GM18873 (cell line): Measurements from ENCODE around the gene DMWD.
"Not testable (repeated sequence)": the region's sequence is repeated elsewhere in the genome, so short reads cannot be mapped to it uniquely, and the experiment has no call there.

Source experiments
- ATAC-seq: cut with Tn5 transposase; IDR thresholded peaks from one replicate; pipeline ENCODE4 v1.9.1; 2021; ENCODE audit warnings: mild to moderate bottlenecking, moderate library complexity, moderate number of reproducible peaks; ENCODE audit not compliant: unreplicated experiment, low FRiP score

DMWD gene

DNA sequence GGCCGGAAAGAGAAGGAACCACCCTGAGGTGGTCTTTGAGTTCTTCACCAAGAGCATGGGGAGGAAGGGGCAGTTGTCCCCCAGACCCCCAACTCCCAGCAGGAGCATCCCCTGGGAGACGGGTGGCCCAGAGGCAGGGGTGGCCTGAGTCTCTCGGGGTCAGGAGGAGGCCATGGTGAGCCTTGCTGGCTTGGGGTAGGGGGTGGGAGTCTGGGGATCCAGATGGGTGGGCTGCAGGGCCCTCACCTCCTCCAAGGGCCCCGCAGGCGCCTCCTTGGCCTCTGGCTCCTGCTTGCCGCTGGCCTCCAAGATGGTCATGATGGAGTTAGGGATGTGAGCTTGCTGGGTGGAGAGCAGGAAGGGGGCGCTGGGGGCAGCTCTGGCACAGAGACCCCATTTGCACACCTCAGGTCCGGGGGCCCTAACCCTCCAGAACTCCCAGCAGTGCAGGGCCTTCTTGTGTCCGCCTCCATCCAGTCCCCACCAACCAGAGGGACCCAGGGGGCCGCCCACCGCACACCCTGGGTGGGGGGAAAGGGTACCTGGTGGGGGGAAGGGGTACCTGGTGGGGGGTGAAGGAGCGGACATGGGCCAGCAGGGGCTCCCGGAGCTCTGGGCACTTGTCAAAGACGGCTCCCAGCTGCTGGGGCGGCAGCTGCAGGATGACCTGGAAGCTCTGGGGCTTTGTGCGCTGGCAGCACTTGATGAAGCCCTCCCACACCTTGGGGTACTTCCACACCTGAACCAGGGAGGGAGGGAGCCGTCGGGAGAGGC lies 23.8 kb upstream of the DMWD start:
- ATAC-seq: no peak

DNA sequence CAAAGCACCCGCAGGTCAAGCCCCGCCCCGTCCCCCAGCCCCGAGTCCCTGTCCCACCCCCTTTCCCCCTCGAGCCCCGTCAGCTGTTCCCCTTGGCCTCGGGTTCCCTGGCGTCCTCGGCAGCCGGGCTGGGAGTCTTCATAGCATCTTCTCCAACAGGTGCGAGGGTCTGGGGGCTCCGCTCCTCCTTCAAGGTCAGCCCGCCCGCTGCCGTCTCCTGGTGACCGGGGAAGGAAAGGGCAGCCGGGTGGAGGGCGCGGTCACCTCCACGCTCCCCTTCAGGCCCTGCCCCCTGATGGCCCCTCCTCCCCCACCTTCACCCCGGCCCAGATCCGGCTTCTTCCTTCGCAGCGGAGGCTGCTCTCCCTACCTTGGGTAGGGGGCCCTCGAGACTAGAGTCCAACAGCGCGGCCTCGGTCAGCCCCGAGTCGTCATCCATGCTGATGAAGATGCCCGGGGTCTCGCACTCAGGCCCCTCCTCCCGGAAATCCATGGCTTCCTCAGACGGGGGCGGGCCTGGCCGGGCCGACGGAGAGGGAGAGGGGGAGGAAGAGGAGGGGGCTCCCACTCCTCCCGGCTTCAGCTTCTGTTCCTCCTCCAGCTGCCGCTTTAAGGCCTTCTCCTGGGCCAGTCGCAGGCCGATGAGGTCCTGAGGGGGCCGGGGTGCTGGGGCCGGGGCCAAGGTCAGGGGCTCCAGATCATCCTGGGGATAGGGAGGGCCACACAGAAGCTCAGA lies 23.0 kb upstream of the DMWD start:
- ATAC-seq: no peak

DNA sequence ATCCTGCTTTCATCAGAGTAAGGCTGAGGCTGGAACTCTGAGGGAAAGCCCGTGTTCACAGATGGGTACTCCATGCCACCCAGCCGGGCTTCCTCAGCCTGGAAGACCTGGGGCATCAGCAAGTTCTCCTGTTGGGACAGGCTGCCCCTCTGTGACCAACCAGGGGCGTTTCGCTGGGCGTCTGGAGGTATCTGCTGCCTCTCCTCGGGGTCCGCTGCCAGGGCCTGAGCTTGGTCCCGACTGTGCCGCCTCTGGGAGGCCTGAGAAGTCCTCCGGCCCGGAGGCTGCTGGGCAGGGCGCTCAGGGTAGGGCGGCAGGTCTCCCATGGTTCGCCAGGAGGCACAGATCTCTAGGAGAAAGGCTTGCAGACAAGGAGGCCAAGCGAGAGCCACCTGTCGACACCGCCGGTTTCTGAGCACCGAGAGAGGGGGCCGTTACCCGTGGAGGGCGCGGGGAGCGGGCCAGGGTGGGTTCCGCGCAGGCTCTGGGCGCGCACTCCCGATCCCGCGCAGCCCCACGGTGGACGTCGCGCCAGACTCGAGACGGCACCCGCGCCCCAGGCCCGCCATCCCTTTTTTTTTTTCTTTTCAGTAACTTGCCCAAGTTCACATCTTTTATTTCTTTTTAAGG lies 22.3 kb upstream of the DMWD start, which contains the start of gene RSPH6A:
TSS of gene RSPH6A (minus strand) at position 458 of the 630 bp plus-strand sequence. CDS start at position 326, 132 bp downstream.
- no peak for ATAC-seq

GRCh38 chr19:45814166-45814780 lies 21.6 kb upstream of the DMWD start:
- ATAC-seq: no peak

DNA sequence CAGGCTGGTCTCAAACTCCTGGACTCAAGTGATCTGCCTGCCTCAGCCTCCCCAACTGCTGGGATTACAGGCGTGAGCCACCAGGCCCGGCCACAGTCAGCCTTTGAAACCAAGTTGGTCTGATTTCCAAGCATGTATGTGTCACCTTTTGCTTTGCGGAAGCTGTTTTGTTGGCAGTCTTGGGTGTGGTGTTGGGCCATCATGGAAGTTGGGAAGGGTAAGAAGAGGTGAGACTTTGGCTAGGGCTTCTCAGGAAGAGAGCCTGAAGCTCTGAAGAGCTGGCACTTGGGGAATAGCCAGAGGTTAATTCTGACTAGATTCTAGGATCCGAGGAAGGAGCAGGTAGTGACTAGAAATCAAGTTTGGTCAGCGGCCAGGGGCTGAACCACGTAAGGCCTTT lies 19.7 kb upstream of the DMWD start:
- ATAC-seq: no peak

GRCh38 chr19:45809643-45810159 lies 17.1 kb upstream of the DMWD start:
- ATAC-seq: no peak

- no peak for ATAC-seq
Measured at GRCh38 chr19:45805719-45806118, 13.1 kb upstream of the DMWD start.

DNA sequence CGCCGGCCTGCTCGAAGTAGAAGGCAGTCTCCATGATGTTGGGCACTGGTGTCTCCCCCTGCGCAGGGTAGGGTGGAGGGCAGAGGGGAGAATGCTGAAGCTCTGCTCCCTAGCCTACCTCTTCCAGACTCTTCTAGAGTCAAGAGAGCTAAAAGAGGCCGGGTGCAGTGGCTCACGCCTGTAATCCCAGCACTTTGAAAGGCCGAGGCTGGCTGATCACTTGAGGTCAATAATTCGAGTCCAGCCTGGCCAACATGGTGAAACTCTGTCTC lies 12.2 kb upstream of the DMWD start:
- no peak for ATAC-seq

- ATAC-seq: no peak
Measured at GRCh38 chr19:45804140-45804958, 11.7 kb upstream of the DMWD start.

GRCh38 chr19:45801603-45802175 lies 9.0 kb upstream of the DMWD start:
- no peak for ATAC-seq

GRCh38 chr19:45800070-45800553 lies 7.5 kb upstream of the DMWD start:
- no peak for ATAC-seq

GRCh38 chr19:45799541-45799940 lies 6.9 kb upstream of the DMWD start:
- ATAC-seq: not testable (repeated sequence)

DNA sequence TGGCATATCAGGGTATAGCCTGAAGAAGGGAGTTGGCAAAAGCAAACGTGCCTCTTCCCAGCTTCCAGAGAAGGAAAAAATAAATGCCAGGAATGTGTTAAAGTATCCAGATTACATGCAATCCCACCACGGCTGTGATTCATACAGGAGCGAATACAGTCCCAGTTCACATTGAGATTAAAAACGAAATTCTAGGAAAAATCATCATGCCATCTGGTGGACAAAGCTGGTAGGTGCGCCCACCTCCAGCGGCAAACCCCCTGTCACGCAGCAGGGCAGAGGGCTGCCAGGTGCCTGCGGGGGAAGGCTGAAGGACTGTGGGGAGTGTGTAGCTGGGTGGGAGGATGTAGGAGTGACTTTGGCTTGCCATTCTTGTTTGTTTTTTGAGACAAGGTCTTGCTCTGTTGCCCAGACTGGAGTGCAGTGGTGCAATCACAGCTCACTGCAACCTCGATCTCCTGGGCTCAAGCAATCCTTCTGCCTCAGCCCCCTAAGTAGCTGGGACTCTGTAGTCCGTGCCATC lies 6.4 kb upstream of the DMWD start:
- no peak for ATAC-seq

- no peak for ATAC-seq
Measured at GRCh38 chr19:45794627-45795026, 2.0 kb upstream of the DMWD start.

DNA sequence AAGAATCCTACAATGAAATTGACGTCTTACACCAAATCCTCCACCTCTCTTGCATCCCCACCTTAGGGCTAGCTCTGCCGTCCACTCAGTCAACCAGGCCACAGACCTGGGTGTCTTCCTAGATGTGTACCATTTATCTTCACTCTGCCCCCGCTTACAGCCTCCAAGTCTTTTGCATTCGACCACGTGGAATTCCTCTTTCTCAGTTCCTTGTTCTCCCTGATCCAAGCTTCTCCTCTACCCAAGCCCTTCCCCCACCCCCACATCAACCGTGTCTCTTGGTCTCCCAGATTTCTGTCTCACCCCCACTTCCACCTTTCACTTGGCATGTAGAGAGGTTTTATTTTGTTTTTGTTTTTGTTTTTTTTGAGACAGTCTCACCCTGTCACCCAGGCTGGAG lies 1.2 kb upstream of the DMWD start:
- no peak for ATAC-seq

DNA sequence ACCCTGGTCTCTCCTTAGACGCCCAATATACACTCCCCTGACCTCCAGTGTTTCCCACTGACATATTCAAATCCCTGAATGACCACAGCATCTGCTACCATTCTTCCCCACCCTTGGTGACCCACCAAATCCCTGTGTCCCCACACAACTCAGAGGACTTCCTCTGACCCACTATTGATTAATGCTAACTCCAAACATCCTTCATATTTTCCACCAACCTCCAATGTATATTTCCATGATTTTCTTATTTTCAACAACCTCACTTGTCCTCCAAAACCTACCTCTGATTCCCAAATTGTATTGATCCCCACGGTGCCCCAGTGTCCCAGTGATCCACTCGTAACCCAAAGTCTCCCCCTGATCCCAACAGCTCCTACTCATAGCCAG lies 526 bp upstream of the DMWD start:
- no peak for ATAC-seq

DNA sequence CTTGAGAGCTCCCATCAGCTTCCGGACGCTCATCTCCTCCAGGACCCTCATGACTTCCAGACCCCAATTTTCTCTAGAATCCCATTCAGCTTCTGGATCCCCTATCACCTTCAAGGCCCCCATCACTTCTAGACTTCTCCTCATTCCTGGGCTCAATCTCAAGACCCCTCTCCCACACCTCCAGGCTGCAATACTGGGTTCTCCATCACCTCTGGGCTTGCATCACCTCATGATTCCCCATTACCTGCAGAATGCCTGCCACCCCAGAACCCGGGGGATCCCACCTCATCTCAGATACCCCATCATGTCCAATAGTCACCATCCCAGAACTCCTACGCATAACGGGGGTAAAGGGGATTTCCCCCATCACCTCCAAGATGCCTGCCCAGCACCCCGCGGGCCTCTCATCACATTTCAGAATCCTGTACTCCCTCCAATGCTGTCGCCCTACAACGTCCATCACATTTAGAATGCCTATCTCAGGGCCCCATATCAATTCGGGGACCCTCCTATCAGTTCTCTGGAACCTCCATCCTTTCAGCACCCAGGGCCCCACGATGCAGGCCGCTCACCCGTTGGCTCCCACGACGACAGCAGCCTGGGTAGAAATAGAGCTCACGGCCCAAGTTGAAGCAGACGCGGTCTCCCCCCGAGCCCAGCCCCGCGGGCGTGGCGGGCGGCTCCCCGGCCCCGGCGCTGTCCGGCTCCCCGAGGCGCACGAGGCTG lies 738 bp downstream of the DMWD start:
- peak; percentile 1 for ATAC-seq

- ATAC-seq: no peak
Measured at GRCh38 chr19:45790942-45791341, 1.7 kb downstream of the DMWD start.
